Stimulated activated CD4-positive, alpha-beta T cell treated with anti-CD3 and anti-CD28 coated beads, TNF-alpha, amount 100 ng/mL, for 4 hours (primary cell): ENCODE data around the gene ATP8B1.
"Not testable (repeated sequence)": the region's sequence is repeated elsewhere in the genome, so short reads cannot be mapped to it uniquely, and the experiment has no call there.

Experiments
- DNase-seq, 3 experiments: peaks; one replicate each; pipeline ENCODE4 v3.0.0-alpha.2; 2020; ENCODE audit warnings: low read depth in 3 of 3

ATP8B1 gene

GRCh38 chr18:57767259-57768050, 35.7 kb downstream of the ATP8B1 start:
- DNase-seq, result no peak

DNA sequence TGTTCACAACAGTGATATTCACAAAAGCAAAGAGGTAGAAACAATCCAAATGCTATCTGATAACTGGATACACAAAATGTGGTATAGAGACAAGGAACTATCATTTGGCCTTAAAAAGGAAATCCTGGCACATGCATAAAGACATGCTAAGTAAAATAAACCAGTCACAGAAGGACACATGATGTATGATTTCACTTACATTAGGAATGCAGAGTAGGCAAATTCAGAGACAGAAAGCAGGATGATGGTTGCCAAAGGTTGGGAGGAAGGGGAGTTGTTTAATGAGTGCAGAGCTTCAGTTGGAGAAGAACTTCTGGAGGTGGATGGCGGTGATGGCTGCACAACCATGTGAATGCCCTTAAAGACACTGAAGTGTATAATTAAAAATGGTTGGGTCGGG, 38.1 kb downstream of the ATP8B1 start:
- DNase-seq, result no peak

GRCh38 chr18:57764087-57764486, 39.0 kb downstream of the ATP8B1 start:
- no peak for DNase-seq

DNA sequence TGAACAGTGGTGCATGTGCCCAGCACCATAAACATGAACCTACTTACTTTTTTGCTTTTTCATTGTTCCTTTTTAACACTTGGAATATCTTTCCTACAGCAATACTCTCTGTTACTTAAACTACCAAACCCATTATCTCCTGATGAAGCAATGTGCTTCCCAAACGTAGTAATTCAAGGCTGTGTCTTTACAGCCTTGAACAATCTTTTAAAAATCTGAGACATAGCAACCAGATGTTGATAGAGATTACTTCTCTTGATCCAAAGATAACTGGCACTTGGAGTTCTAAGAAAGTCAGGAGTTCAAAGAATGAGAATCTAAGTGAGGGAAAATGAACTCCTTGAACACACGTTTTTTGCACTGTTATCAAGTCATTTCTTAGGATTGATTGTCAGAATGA, 40.4 kb downstream of the ATP8B1 start:
- no peak for DNase-seq

GRCh38 chr18:57759650-57760049, 43.5 kb downstream of the ATP8B1 start:
- no peak for DNase-seq

DNA sequence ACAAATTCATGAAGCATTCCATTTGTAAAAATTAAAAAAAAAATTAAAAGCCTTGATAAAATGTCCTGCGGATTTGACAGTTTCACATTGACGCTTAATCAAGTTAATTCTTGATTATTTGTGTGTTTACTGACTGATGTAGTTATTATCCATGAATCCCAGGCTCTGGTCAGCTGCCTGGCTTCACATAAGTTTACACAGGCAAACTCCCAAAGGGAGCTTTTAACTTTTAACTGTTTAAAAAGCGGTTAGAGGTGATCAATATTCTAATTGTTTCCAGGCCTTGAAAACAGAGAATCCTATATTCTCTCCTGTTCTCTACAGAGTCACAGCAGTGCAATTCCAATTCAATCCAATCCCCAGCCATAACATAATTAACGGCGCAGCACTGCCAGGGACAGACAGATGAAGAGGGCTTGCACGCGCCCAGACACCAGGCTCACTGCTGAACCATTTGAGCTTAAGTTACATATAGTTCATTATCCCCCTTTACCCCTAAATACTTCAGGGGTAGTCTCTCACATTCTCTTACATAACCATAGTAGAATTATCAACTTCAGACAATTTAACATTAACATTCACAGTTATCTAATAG, 47.5 kb downstream of the ATP8B1 start:
- no peak for DNase-seq

- no peak for DNase-seq
Observed at GRCh38 chr18:57754577-57755338, 48.4 kb downstream of the ATP8B1 start.

GRCh38 chr18:57753063-57753462, 50.1 kb downstream of the ATP8B1 start:
- no peak for DNase-seq

GRCh38 chr18:57749604-57749970, 53.5 kb downstream of the ATP8B1 start:
- no peak for DNase-seq

DNA sequence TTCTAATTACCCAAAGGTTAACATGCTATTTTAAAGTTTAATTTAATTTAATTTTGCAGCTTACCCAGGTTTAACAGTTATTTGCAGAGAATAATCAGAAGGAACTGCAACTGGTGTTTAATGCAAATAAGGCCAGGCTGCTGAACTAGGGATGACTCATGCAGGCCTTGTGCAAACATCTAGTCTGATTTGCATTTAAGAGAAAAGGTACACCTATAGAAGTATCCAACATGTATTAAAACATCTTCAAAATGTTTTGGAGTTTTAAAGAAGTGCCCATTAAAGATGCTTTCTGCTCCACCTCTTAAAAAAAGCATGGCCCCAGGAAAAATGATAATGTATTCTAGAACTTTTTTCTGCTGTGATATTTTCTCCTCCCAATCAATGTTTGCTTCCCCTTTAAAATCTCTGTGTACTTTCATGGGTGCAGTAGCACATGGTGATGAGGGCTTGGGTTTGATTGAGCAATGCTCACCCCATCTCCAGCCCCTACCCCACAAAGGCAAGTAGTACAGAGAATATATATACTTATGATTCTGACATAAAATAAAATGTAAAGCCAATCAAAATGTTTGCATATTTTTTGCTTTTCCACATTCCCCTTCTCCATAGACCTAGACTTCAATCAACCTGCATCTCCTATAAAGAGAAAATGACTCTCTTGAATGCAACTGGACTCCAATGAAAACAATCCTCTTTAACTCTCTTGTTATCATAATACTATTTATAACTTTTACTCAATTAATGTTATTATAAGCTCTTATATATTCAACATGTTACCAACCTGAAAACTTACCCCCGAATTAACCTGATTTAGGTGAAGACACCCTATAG, 54.1 kb downstream of the ATP8B1 start:
- no peak for DNase-seq

- no peak for DNase-seq
Observed at GRCh38 chr18:57747809-57748680, 55.1 kb downstream of the ATP8B1 start.

GRCh38 chr18:57744211-57744694, 58.9 kb downstream of the ATP8B1 start:
- no peak for DNase-seq

DNA sequence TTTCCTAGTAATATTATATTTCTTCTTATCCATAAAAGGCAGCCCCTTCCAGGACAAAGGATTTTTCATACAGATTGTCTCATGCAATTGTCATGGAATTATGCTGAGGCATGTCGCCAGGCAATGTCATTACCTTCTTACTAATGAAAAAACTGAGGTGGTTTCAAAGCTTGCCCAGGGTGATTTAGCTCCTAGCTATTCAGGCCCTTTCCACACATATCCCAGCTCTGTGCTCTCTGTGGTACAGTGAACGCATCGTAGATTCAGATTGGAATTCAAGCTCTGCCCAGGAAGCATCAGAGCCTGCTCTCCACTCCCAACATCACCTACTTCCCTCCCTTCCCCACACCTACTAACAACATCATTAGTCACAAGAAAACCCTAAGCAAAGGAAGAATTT, 60.1 kb downstream of the ATP8B1 start:
- DNase-seq, result no peak

DNA sequence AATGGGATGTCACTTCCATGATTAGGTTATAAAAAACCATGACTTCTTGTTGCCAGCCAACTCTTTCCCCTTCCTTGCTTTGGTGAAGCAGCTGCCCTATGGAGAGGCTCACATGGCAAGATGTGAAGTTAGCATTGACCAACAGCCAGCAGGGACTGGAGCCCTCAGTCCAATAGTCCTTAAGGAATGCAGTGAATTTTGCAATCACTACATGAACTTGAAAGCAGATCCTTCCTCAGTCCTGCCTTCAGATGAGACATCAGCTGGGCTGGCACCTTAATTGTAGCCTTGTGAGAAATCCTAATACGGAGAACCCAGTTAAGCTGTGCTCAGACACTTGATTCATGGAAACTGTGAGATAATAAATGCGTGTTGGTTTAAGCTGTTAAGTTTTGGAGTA, 61.8 kb downstream of the ATP8B1 start:
- DNase-seq, result no peak

GRCh38 chr18:57738078-57738477, 65.0 kb downstream of the ATP8B1 start:
- DNase-seq, result no peak

DNA sequence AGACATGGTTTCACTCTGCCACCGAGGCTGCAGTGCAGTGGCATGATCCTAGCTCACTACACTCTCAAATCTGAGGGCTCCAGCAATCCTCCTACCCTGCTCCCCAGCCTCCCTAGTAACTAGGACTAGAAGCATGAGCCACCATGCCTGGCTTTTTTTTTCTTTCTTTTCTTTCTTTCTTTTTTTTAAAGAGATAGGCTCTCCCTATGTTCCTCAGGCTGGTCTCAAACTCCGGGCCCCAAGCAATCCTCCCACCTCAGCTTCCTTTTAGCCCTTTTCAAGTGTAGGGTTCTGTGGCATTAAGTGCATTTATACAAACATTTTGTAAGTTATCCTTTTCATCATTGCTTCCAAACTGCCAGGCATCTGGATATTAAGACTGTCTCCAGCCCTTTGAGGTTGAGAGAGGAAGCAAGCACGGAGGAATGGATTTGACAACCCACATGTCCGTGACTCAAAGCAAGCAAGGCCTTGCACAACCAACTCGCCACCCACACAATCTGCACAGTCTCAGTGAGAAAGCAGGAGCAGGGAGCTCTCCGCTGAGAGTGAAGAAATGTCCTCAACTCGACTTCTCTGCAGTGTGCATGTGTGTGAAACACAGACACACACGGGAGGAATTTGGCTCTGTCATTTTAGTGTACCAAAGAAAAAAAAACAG, 65.6 kb downstream of the ATP8B1 start:
- DNase-seq, result no peak

DNA sequence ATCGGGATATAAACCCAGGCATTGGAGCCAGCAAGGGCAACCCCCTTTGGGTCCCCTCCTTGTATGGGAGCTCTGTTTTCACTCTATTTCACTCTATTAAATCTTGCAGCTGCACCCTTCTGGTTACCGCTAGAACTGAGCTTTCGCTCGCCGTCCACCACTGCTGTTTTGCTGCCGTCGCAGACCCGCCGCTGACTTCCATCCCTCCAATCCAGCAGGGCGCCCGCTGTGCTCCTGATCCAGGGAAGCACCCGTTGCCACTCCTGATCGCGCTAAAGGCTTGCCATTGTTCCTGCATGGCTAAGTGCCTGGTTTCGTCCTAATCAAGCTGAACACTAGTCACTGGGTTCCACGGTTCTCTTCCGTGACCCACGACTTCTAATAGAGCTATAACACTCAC, 68.1 kb downstream of the ATP8B1 start:
- DNase-seq, result not testable (repeated sequence)

GRCh38 chr18:57733861-57734260, 69.3 kb downstream of the ATP8B1 start:
- DNase-seq, result no peak

- DNase-seq, result no peak
Observed at GRCh38 chr18:57730146-57730545, 73.0 kb downstream of the ATP8B1 start.

- DNase-seq, result no peak
Observed at GRCh38 chr18:57728941-57729511, 74.1 kb downstream of the ATP8B1 start.
